Pancreas (tissue), 10 donors: Measurements from ENCODE around the gene HOXC12. TPM values are rescaled to one million over a fixed set of nuclear protein-coding genes. Genes with fewer than 3 reads are reported as not detected.

Experiments
- ATAC-seq, 4 donors: fragments of 200-7000 bp; cut with Tn5 transposase; one replicate each; pipeline versions ENCODE4 v1.8.0 to v1.9.1; 2020; ENCODE audit warnings: mild to moderate bottlenecking in 4 of 4, moderate library complexity in 4 of 4
- DNase-seq, 6 donors: peaks; one replicate each; pipeline ENCODE4 v3.0.0-alpha.2; 2020
- FAIRE-seq: peaks from 2 replicates; lab custom pipeline; 2012; peaks lifted over from hg19 to GRCh38; lab: Jason Lieb, UNC
- H3K27ac ChIP-seq, 4 donors: fragments of 200-600 bp; sonication (generic); 1 replicate in 3 of 4; 2 replicates in 1 of 4; pipeline versions ENCODE4 v1.5.0 to v1.8.0; 2020
- H3K27me3 ChIP-seq, 4 donors: fragments of 200-600 bp; one replicate each; pipeline ENCODE4 v1.8.0; 2021
- H3K36me3 ChIP-seq, 3 donors: fragments of 200-600 bp; sonication (generic) in 1 of 3; one replicate each; pipeline versions ENCODE4 v1.5.0 to v1.8.0; 2020 to 2021
- H3K4me1 ChIP-seq, 3 donors: fragments of 200-600 bp; one replicate each; pipeline ENCODE4 v1.8.0; 2021
- H3K4me3 ChIP-seq, 4 donors: fragments of 200-600 bp; sonication (generic) in 2 of 4; one replicate each; pipeline versions ENCODE4 v1.5.0 to v1.8.0; 2020 to 2021
- H3K9me3 ChIP-seq, 4 donors: fragments of 200-600 bp; one replicate each; pipeline ENCODE4 v1.8.0; 2021
- WGBS, 2 donors: extraction: QIAGEN DNeasy Blood & Tissue Kit; methylation state at CpG; one replicate each; pipeline ENCODE4 v1.1.7; 2013; 5-methylcytosine and 5-hydroxymethylcytosine counted together
- intact Hi-C, 3 donors: fragments of 100-400 bp; cut with DNase I; formaldehyde crosslinking; loops; one replicate each; pipeline versions ENCODE4 v1.11.1 to v1.14.2; 2022
- polyA plus RNA-seq, 2 donors: library from polyadenylated mRNA; stranded (reverse); fragments of 200-250 nt; gene quantifications; one replicate each; pipeline ENCODE4 v1.2.3, GENCODE V29; 2013
- total RNA-seq, 6 donors: library from RNA; stranded (reverse); fragmentation: NEBNext Ultra II Directional in 4 of 6; extraction: Animal tissue kit (Norgen Biotek cat#: 25700) in 4 of 6; gene quantifications; one replicate each; pipeline versions ENCODE4 v1.2.1 to v1.2.4, GENCODE V29; 2021 to 2023
- TF ChIP-seq, protein P1 (sequence below), 4 donors: fragments of 200-600 bp; sonication (generic) in 3 of 4; IDR thresholded peaks; one replicate each; pipeline versions ENCODE4 v1.5.0 to v1.8.0; 2021; ENCODE audit warnings: antibody characterized with exemption in 4 of 4
- donor health status: healthy with polysubstance abuse.
- donor health status: DM: no; HTN: no; CAD: no; lungs with moderate emphysema.
- donor health status: DM: no; HTN: no; CAD: no.
- donor health status: control.
- donor health status: control.
- donor health status: Bipolar disorder and iron deficiency.
- donor health status: DM: yes; HTN: yes; CAD: no.
- donor health status: DM: no; HTN: no; CAD: no.
- donor health status: DM: no; HTN: no; CAD: no.
- donor health status: DM: yes; HTN: yes; CAD: no.

HOXC12 gene
- total and polyA plus RNA-seq, 8 donors: not detected

GRCh38 chr12:53990311-53991076, 35.8 kb downstream of the HOXC12 start:
- WGBS, 2 donors: 5 to 6% methylated on average over 27 of the region's 27 CpGs
- DNase-seq (no peak), ATAC-seq (no peak), FAIRE-seq (no peak)
- H3K9me3 ChIP-seq: no peaks in the 10 kb centered on the region
- peaks cover 3 to 89% (median 14%) of the 10 kb centered on the region in 4 donors for H3K27me3 ChIP-seq
- H3K4me3 ChIP-seq: no peak overlapping the region
- TF ChIP-seq, protein P1, sequence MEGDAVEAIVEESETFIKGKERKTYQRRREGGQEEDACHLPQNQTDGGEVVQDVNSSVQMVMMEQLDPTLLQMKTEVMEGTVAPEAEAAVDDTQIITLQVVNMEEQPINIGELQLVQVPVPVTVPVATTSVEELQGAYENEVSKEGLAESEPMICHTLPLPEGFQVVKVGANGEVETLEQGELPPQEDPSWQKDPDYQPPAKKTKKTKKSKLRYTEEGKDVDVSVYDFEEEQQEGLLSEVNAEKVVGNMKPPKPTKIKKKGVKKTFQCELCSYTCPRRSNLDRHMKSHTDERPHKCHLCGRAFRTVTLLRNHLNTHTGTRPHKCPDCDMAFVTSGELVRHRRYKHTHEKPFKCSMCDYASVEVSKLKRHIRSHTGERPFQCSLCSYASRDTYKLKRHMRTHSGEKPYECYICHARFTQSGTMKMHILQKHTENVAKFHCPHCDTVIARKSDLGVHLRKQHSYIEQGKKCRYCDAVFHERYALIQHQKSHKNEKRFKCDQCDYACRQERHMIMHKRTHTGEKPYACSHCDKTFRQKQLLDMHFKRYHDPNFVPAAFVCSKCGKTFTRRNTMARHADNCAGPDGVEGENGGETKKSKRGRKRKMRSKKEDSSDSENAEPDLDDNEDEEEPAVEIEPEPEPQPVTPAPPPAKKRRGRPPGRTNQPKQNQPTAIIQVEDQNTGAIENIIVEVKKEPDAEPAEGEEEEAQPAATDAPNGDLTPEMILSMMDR (IDR thresholded peaks at IDR 0.05): no peak
- intact Hi-C loops: no loop called here
- H3K36me3 ChIP-seq: no peaks in the 10 kb centered on the region
- no peak overlapping the region for H3K27ac ChIP-seq
- peaks cover 0 to 24% (median 21%) of the 10 kb centered on the region in 3 donors for H3K4me1 ChIP-seq

- ATAC-seq (no peak), FAIRE-seq (no peak)
- no peak overlapping the region for H3K4me3 ChIP-seq
These were observed 36.4 kb downstream of the HOXC12 start for GRCh38 chr12:53991077-53991460.

DNA sequence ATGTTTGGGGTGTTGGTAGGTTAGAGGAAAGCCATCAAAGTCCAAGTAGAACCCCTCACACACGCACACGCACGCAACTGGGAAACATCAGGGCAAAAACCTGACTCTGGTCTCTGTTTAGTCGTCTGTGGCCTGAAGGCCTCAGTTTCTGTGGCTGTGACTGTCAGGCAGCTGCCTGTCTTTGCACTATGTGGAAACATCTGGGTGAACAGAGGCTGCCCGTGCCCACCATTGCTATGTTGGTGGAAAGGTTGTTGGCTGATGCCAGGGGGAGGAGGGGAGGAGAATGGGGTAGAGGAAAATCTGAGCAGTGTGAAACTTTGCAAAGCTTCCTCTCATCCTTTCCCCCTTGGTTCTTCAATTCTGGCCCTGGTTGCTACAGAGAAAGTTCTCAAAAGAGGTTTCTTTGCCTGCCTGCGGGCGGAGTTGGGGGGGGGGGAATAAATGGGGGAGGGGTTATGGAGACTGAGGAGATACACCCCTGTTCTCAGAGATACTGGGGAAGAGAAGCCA, 37.7 kb downstream of the HOXC12 start:
- DNase-seq (no peak), ATAC-seq (no peak), FAIRE-seq (no peak)
- no peaks in the 10 kb centered on the region for H3K9me3 ChIP-seq
- WGBS, 2 donors: 41 to 44% methylated on average over 7 of the region's 7 CpGs
- intact Hi-C loops: no loop called here
- TF ChIP-seq, protein P1 (IDR thresholded peaks at IDR 0.05): no peak
- no peak overlapping the region for H3K27ac ChIP-seq
- H3K4me1 ChIP-seq: peaks cover 0 to 16% (median 16%) of the 10 kb centered on the region in 3 donors
- H3K27me3 ChIP-seq: peaks cover 4 to 90% (median 14%) of the 10 kb centered on the region in 4 donors
- H3K4me3 ChIP-seq: no peak overlapping the region
- no peaks in the 10 kb centered on the region for H3K36me3 ChIP-seq

More at GRCh38 chr12:53991077-53991460, 36.4 kb downstream of the HOXC12 start:
- Histone ChIP-seq H3K36me3 (no peaks in the 10 kb centered on the region), H3K9me3 (no peaks in the 10 kb centered on the region), H3K27me3 (peaks cover 3 to 89% (median 12%) of the 10 kb centered on the region in 4 donors), H3K4me1 (peaks cover 0 to 21% (median 18%) of the 10 kb centered on the region in 3 donors), H3K27ac (no peak overlapping the region)
- intact Hi-C loops: no loop called here
- TF ChIP-seq, protein P1 (IDR thresholded peaks at IDR 0.05): no peak
- DNase-seq: no peak
- WGBS, 2 donors: 4 to 6% methylated on average over 8 of the region's 8 CpGs

- Histone ChIP-seq H3K27ac (no peak overlapping the region), H3K27me3 (peaks cover 4 to 91% (median 14%) of the 10 kb centered on the region in 4 donors), H3K9me3 (no peaks in the 10 kb centered on the region), H3K4me1 (peaks cover 0 to 16% (median 16%) of the 10 kb centered on the region in 3 donors), H3K4me3 (no peak overlapping the region), H3K36me3 (no peaks in the 10 kb centered on the region)
- no peak for DNase-seq
- no peak for ATAC-seq
- FAIRE-seq: no peak
- TF ChIP-seq, protein P1 (IDR thresholded peaks at IDR 0.05): no peak
- 41 to 42% methylated on average over 18 of the region's 18 CpGs for WGBS, 2 donors
- intact Hi-C loops: no loop called here
These were observed 38.7 kb downstream of the HOXC12 start for GRCh38 chr12:53993162-53994008.
